Breast epithelium (tissue), 4 donors: ENCODE measurements around the gene FBXL22. TPM values are rescaled to one million over a fixed set of nuclear protein-coding genes. Genes with fewer than 3 reads are reported as not detected.

ENCODE experiments used
- DNase-seq, 2 donors: peaks; one replicate each; pipeline ENCODE4 v3.0.0-alpha.2; 2019; ENCODE audit warnings: low spot score in 2 of 2
- H3K27ac ChIP-seq, 2 donors: fragments of 200-600 bp; sonication (generic) in 1 of 2; one replicate each; pipeline ENCODE4 v1.5.1; 2016 to 2019; ENCODE audit warnings: mild to moderate bottlenecking in 1 of 2
- H3K27me3 ChIP-seq, 2 donors: fragments of 200-600 bp; sonication (generic) in 1 of 2; one replicate each; pipeline versions ENCODE4 v1.5.1 to v1.6.0; 2017 to 2019; ENCODE audit warnings: control low read depth in 1 of 2, mild to moderate bottlenecking in 1 of 2
- H3K36me3 ChIP-seq: fragments of 200-600 bp; one replicate; pipeline ENCODE4 v1.5.1; 2019
- H3K4me1 ChIP-seq, 2 donors: fragments of 200-600 bp; sonication (generic); one replicate each; pipeline ENCODE4 v1.5.1; 2016 to 2019; ENCODE audit warnings: control low read depth in 1 of 2
- H3K4me3 ChIP-seq, 3 donors: fragments of 200-600 bp; sonication (generic); 1 replicate in 2 of 3; 2 replicates in 1 of 3; pipeline ENCODE4 v1.5.1; 2016 to 2019; ENCODE audit warnings: mild to moderate bottlenecking in 3 of 3, moderate library complexity in 2 of 3
- H3K9me3 ChIP-seq, 2 donors: fragments of 200-600 bp; sonication (generic) in 1 of 2; one replicate each; pipeline ENCODE4 v1.5.1; 2016 to 2019; ENCODE audit warnings: control low read depth in 1 of 2
- POLR2A ChIP-seq: fragments of 450-650 bp; IDR thresholded peaks from one replicate; pipeline ENCODE4 v1.6.1; 2016; ENCODE audit warnings: antibody characterized with exemption, mild to moderate bottlenecking, moderate library complexity
- POLR2AphosphoS5 ChIP-seq, 3 donors: sonication (generic); formaldehyde crosslinking; IDR thresholded peaks; one replicate each; pipeline ENCODE4 v1.6.1; 2017; ENCODE audit warnings: antibody characterized with exemption in 3 of 3
- intact Hi-C: fragments of 100-400 bp; cut with DNase I; formaldehyde crosslinking; loops from one replicate; pipeline ENCODE4 v1.15.1; 2023; ENCODE audit warnings: low total_unique reads
- total RNA-seq, 3 donors: library from RNA; depleted of rRNA; stranded (reverse); fragments of >200 nt; gene quantifications; one replicate each; pipeline ENCODE4 v1.1.0, GENCODE V29; 2016
- TF ChIP-seq, protein P1 (sequence below), 3 donors: fragments of 450-650 bp; IDR thresholded peaks; one replicate each; pipeline ENCODE4 v1.5.1; 2016 to 2017; ENCODE audit warnings: antibody characterized with exemption in 3 of 3, mild to moderate bottlenecking in 3 of 3, moderate library complexity in 3 of 3

Gene FBXL22
- total RNA-seq, 3 donors from 2014 or later = 0.64 to 3.5 (median 2.0) TPM

- no peaks in the 10 kb centered on the region for H3K9me3 ChIP-seq
- TF ChIP-seq POLR2A (no peak), POLR2AphosphoS5 (IDR thresholded peaks at IDR 0.05) (no peak)
- TF ChIP-seq, protein P1, sequence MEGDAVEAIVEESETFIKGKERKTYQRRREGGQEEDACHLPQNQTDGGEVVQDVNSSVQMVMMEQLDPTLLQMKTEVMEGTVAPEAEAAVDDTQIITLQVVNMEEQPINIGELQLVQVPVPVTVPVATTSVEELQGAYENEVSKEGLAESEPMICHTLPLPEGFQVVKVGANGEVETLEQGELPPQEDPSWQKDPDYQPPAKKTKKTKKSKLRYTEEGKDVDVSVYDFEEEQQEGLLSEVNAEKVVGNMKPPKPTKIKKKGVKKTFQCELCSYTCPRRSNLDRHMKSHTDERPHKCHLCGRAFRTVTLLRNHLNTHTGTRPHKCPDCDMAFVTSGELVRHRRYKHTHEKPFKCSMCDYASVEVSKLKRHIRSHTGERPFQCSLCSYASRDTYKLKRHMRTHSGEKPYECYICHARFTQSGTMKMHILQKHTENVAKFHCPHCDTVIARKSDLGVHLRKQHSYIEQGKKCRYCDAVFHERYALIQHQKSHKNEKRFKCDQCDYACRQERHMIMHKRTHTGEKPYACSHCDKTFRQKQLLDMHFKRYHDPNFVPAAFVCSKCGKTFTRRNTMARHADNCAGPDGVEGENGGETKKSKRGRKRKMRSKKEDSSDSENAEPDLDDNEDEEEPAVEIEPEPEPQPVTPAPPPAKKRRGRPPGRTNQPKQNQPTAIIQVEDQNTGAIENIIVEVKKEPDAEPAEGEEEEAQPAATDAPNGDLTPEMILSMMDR (IDR thresholded peaks at IDR 0.05) = no peak
- intact Hi-C loops = no loop called here
- DNase-seq = no peak
- no peaks in the 10 kb centered on the region for H3K4me1 ChIP-seq
- H3K36me3 ChIP-seq = peaks cover 2% of the 10 kb centered on the region
- no peak overlapping the region for H3K27ac ChIP-seq
- no peaks in the 10 kb centered on the region for H3K27me3 ChIP-seq
- no peak overlapping the region for H3K4me3 ChIP-seq
These were observed 15.0 kb upstream of the FBXL22 start for GRCh38 chr15:63582179-63582578.

GRCh38 chr15:63582718-63583426 is 14.3 kb upstream of the FBXL22 start:
- TF ChIP-seq POLR2A (no peak), POLR2AphosphoS5 (IDR thresholded peaks at IDR 0.05) (no peak)
- TF ChIP-seq, protein P1 (IDR thresholded peaks at IDR 0.05) = no peak
- H3K27me3 ChIP-seq = no peaks in the 10 kb centered on the region
- H3K27ac ChIP-seq = no peak overlapping the region
- H3K4me1 ChIP-seq = no peaks in the 10 kb centered on the region
- H3K36me3 ChIP-seq = peaks cover 2% of the 10 kb centered on the region
- DNase-seq = no peak
- H3K9me3 ChIP-seq = no peaks in the 10 kb centered on the region
- intact Hi-C loops = no loop called here
- no peak overlapping the region for H3K4me3 ChIP-seq

- intact Hi-C loops = no loop called here
- Histone ChIP-seq H3K9me3 (no peaks in the 10 kb centered on the region), H3K4me1 (no peaks in the 10 kb centered on the region), H3K27ac (no peak overlapping the region), H3K36me3 (peaks cover 2% of the 10 kb centered on the region), H3K27me3 (no peaks in the 10 kb centered on the region), H3K4me3 (no peak overlapping the region)
- no peak for DNase-seq
- TF ChIP-seq POLR2AphosphoS5 (IDR thresholded peaks at IDR 0.05) (no peak), POLR2A (no peak)
- TF ChIP-seq, protein P1 (IDR thresholded peaks at IDR 0.05) = no peak
These were observed 10.4 kb upstream of the FBXL22 start for GRCh38 chr15:63586790-63587189.

DNA sequence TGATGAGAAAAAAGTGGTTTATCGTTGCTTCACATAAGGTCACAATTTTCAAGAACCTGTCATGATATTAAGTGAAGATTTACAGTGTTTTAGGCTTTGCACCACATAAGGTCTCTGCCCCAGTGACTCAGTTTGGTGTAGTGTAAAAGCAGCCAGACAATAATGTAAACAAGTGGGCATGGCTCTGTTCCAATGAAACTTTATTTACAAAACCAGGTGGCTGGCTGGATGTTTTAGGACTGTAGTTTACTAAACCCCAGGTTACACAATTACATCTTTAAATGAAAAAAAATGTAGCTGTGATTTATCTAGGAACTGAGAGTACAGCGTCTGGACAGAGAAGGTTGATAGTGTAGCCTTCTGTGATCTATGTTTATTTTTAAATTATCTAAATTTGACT is 9.7 kb upstream of the FBXL22 start:
- Histone ChIP-seq H3K36me3 (peaks cover 2% of the 10 kb centered on the region), H3K27me3 (no peaks in the 10 kb centered on the region), H3K9me3 (no peaks in the 10 kb centered on the region), H3K27ac (no peak overlapping the region), H3K4me3 (no peak overlapping the region), H3K4me1 (no peaks in the 10 kb centered on the region)
- TF ChIP-seq, protein P1 (IDR thresholded peaks at IDR 0.05) = no peak
- no peak for TF ChIP-seq POLR2AphosphoS5 (IDR thresholded peaks at IDR 0.05)
- TF ChIP-seq POLR2A = no peak
- DNase-seq = no peak
- intact Hi-C loops = no loop called here

GRCh38 chr15:63588826-63589225 is 8.4 kb upstream of the FBXL22 start:
- Histone ChIP-seq H3K27ac (no peak overlapping the region), H3K4me1 (no peaks in the 10 kb centered on the region), H3K36me3 (no peaks in the 10 kb centered on the region), H3K27me3 (no peaks in the 10 kb centered on the region), H3K9me3 (no peaks in the 10 kb centered on the region), H3K4me3 (no peak overlapping the region)
- TF ChIP-seq, protein P1 (IDR thresholded peaks at IDR 0.05) = no peak
- TF ChIP-seq POLR2A = no peak
- TF ChIP-seq POLR2AphosphoS5 (IDR thresholded peaks at IDR 0.05) = no peak
- intact Hi-C loops = no loop called here
- no peak for DNase-seq
